Right atrium auricular region (tissue), 2 donors: ENCODE results near the gene RAP2B. TPM values are rescaled to one million over a fixed set of nuclear protein-coding genes. Genes with fewer than 3 reads are reported as not detected.
A peak's percentile ranks its signal among the peaks of the same experiment; 100 is the strongest.

Source experiments
- DNase-seq: peaks from one replicate; pipeline ENCODE4 v3.0.0-alpha.2; 2019; ENCODE audit warnings: low spot score
- H3K27ac ChIP-seq, 2 donors: fragments of 200-600 bp; sonication (generic); 1 replicate in 1 of 2; 2 replicates in 1 of 2; pipeline ENCODE4 v1.5.1; 2016 to 2019
- H3K27me3 ChIP-seq, 2 donors: fragments of 200-600 bp; sonication (generic); one replicate each; pipeline versions ENCODE4 v1.5.1 to v1.6.0; 2017 to 2019
- H3K36me3 ChIP-seq: fragments of 200-600 bp; sonication (generic); one replicate; pipeline ENCODE4 v1.5.1; 2016
- H3K4me1 ChIP-seq, 2 donors: fragments of 200-600 bp; sonication (generic); one replicate each; pipeline versions ENCODE4 v1.5.1 to v1.6.0; 2017 to 2019
- H3K4me3 ChIP-seq, 2 donors: fragments of 200-600 bp; sonication (generic); 1 replicate in 1 of 2; 2 replicates in 1 of 2; pipeline ENCODE4 v1.5.1; 2017 to 2019; ENCODE audit warnings: mild to moderate bottlenecking in 1 of 2, moderate library complexity in 1 of 2
- H3K9me3 ChIP-seq, 2 donors: fragments of 200-600 bp; sonication (generic); one replicate each; pipeline ENCODE4 v1.5.1; 2019
- CTCF ChIP-seq, 2 donors: fragments of 200-600 bp; sonication (generic); IDR thresholded peaks; one replicate each; pipeline ENCODE4 v1.5.1; 2019; ENCODE audit warnings: antibody characterized with exemption in 2 of 2
- total RNA-seq, 2 donors: library from RNA; depleted of rRNA; stranded (reverse); fragments of >200 nt; gene quantifications; one replicate each; pipeline ENCODE4 v1.1.0, GENCODE V29; 2016

Gene RAP2B
- total RNA-seq, 2 donors from 2014 or later, result 3.3 to 4.9 TPM

DNA sequence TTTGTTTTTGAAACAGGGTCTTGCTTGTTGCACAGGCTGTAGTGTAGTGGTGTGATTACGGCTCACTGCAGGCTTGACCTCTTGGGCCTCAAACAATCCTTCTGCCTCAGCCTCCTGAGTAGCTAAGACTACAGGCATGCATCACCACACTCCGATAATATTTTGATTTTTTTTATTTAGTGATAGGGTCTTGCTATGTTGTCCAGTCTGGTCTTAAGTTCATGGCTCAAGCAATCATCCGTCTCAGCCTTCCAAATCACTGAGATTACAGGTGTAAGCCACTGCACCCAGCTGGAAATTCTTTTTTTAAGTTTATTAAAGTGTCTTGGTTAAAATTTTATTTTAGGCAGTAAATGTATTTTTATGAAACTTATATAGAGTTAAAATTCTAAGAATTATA is 32.2 kb upstream of the RAP2B start:
- peaks cover 0 to 3% of the 10 kb centered on the region in 2 donors for H3K9me3 ChIP-seq
- no peak for TF ChIP-seq CTCF (IDR thresholded peaks at IDR 0.05)
- DNase-seq, result no peak
- no peaks in the 10 kb centered on the region for H3K4me1 ChIP-seq
- H3K27ac ChIP-seq, result no peak overlapping the region
- no peaks in the 10 kb centered on the region for H3K27me3 ChIP-seq
- no peaks in the 10 kb centered on the region for H3K36me3 ChIP-seq
- H3K4me3 ChIP-seq, result no peak overlapping the region

- H3K4me3 ChIP-seq, result no peak overlapping the region
- no peak for TF ChIP-seq CTCF (IDR thresholded peaks at IDR 0.05)
- DNase-seq, result no peak
- no peaks in the 10 kb centered on the region for H3K27me3 ChIP-seq
- no peaks in the 10 kb centered on the region for H3K36me3 ChIP-seq
- H3K27ac ChIP-seq, result no peak overlapping the region
- no peaks in the 10 kb centered on the region for H3K9me3 ChIP-seq
- no peaks in the 10 kb centered on the region for H3K4me1 ChIP-seq
These were observed 31.6 kb upstream of the RAP2B start for GRCh38 chr3:153130312-153130977.

DNA sequence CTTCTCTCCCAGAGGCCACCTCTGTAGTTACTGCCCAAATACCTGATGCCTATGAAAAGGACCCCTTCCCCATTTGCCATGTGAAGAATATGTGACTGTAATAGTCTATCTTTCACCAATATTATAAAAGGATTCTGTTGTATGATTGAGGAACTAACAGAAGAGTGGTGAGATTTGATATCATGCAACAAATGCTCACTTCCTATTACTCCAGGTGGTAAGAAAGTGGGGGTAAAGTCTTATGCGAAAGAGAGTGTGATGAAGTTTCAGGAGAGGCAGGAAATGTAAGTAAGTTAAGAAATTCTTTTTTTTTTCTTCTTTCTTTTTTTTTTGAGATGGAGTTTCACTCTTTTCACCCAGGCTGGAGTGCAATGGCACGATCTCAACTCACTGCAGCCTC is 24.4 kb upstream of the RAP2B start:
- H3K4me1 ChIP-seq, result no peaks in the 10 kb centered on the region
- TF ChIP-seq CTCF (IDR thresholded peaks at IDR 0.05), result no peak
- H3K27me3 ChIP-seq, result no peaks in the 10 kb centered on the region
- H3K4me3 ChIP-seq, result no peak overlapping the region
- no peak for DNase-seq
- no peak overlapping the region for H3K27ac ChIP-seq
- H3K9me3 ChIP-seq, result no peaks in the 10 kb centered on the region
- H3K36me3 ChIP-seq, result no peaks in the 10 kb centered on the region

- H3K27ac ChIP-seq, result no peak overlapping the region
- TF ChIP-seq CTCF (IDR thresholded peaks at IDR 0.05), result no peak
- peak; percentile 67 for DNase-seq
These were observed 23.5 kb upstream of the RAP2B start for GRCh38 chr3:153138276-153139210.

GRCh38 chr3:153142961-153143360 is 19.1 kb upstream of the RAP2B start:
- H3K27ac ChIP-seq, result no peak overlapping the region
- no peaks in the 10 kb centered on the region for H3K9me3 ChIP-seq
- no peaks in the 10 kb centered on the region for H3K36me3 ChIP-seq
- TF ChIP-seq CTCF (IDR thresholded peaks at IDR 0.05), result no peak
- no peak overlapping the region for H3K4me3 ChIP-seq
- DNase-seq, result no peak
- H3K27me3 ChIP-seq, result no peaks in the 10 kb centered on the region
- no peaks in the 10 kb centered on the region for H3K4me1 ChIP-seq

More at GRCh38 chr3:153138276-153139210, 23.5 kb upstream of the RAP2B start:
- no peaks in the 10 kb centered on the region for H3K36me3 ChIP-seq
- no peaks in the 10 kb centered on the region for H3K4me1 ChIP-seq
- H3K9me3 ChIP-seq, result no peaks in the 10 kb centered on the region
- no peak overlapping the region for H3K4me3 ChIP-seq
- H3K27me3 ChIP-seq, result no peaks in the 10 kb centered on the region
